Measurements from ENCODE around the gene DNAJB7.
"Not testable (repeated sequence)": the region's sequence is repeated elsewhere in the genome, so short reads cannot be mapped to it uniquely, and the experiment has no call there.

The DNAJB7 gene

DNA sequence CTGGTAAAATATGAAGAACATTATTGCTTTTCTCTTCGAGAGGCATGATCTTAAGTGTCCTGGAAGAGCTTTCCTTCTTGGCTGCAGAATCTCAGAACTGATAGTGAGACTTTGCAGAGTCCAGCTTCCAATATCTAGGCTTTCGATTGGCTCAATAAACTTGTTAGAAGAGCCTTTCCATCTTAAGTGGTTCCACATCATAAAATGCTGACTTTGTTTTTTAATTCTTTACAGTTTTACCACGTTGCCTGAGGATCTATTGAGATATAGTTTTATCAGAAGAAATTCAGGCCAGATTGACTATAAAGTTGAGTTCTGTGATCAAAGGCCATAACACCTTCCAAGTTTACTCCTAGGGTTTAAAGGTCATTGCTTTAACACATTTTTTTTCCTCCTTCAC, 15.6 kb upstream of the DNAJB7 start:
- Histone ChIP-seq H2AFZ (ENCODE audit: low read depth) (no peak overlapping the region), H3K36me3 (ENCODE audit: insufficient read depth) (no peaks in the 10 kb centered on the region), H3K4me3 (IDR thresholded peaks at IDR 0.05; ENCODE audit: insufficient read depth, low read depth, low read length) (no peak overlapping the region), H3K4me2 (no peak overlapping the region), H3K79me2 (ENCODE audit: insufficient read depth, low read depth) (no peaks in the 10 kb centered on the region), H3K9ac (no peak overlapping the region), H3K4me1 (ENCODE audit: low read depth, poor library complexity, severe bottlenecking) (no peaks in the 10 kb centered on the region), H3K27ac (no peak overlapping the region), H3K27me3 (ENCODE audit: insufficient read depth, low read depth) (no peaks in the 10 kb centered on the region), H4K20me1 (ENCODE audit: insufficient read depth) (no peaks in the 10 kb centered on the region)
- TF ChIP-seq, protein P1, sequence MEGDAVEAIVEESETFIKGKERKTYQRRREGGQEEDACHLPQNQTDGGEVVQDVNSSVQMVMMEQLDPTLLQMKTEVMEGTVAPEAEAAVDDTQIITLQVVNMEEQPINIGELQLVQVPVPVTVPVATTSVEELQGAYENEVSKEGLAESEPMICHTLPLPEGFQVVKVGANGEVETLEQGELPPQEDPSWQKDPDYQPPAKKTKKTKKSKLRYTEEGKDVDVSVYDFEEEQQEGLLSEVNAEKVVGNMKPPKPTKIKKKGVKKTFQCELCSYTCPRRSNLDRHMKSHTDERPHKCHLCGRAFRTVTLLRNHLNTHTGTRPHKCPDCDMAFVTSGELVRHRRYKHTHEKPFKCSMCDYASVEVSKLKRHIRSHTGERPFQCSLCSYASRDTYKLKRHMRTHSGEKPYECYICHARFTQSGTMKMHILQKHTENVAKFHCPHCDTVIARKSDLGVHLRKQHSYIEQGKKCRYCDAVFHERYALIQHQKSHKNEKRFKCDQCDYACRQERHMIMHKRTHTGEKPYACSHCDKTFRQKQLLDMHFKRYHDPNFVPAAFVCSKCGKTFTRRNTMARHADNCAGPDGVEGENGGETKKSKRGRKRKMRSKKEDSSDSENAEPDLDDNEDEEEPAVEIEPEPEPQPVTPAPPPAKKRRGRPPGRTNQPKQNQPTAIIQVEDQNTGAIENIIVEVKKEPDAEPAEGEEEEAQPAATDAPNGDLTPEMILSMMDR (conservative IDR thresholded peaks at IDR 0.05; ENCODE audit: low read depth, low read length): no peak

GRCh38 chr22:40876907-40877306, 15.0 kb upstream of the DNAJB7 start:
- H3K27ac ChIP-seq: no peak overlapping the region
- H3K36me3 ChIP-seq (ENCODE audit: insufficient read depth): no peaks in the 10 kb centered on the region

GRCh38 chr22:40875111-40875510, 13.2 kb upstream of the DNAJB7 start:
- no peak overlapping the region for H3K27ac ChIP-seq
- no peak overlapping the region for H3K4me3 ChIP-seq (IDR thresholded peaks at IDR 0.05; ENCODE audit: insufficient read depth, low read depth, low read length)
- no peak overlapping the region for H2AFZ ChIP-seq (ENCODE audit: low read depth)
- no peaks in the 10 kb centered on the region for H3K27me3 ChIP-seq (ENCODE audit: insufficient read depth, low read depth)
- H3K4me2 ChIP-seq: no peak overlapping the region
- no peaks in the 10 kb centered on the region for H3K79me2 ChIP-seq (ENCODE audit: insufficient read depth, low read depth)
- TF ChIP-seq, protein P1 (conservative IDR thresholded peaks at IDR 0.05; ENCODE audit: low read depth, low read length): no peak
- H3K36me3 ChIP-seq (ENCODE audit: insufficient read depth): no peaks in the 10 kb centered on the region
- no peak overlapping the region for H3K9ac ChIP-seq
- no peaks in the 10 kb centered on the region for H3K4me1 ChIP-seq (ENCODE audit: low read depth, poor library complexity, severe bottlenecking)
- H4K20me1 ChIP-seq (ENCODE audit: insufficient read depth): no peaks in the 10 kb centered on the region

More at GRCh38 chr22:40876907-40877306, 15.0 kb upstream of the DNAJB7 start:
- no peak overlapping the region for H2AFZ ChIP-seq (ENCODE audit: low read depth)
- H3K79me2 ChIP-seq (ENCODE audit: insufficient read depth, low read depth): no peaks in the 10 kb centered on the region
- no peak overlapping the region for H3K4me3 ChIP-seq (IDR thresholded peaks at IDR 0.05; ENCODE audit: insufficient read depth, low read depth, low read length)
- H3K27me3 ChIP-seq (ENCODE audit: insufficient read depth, low read depth): no peaks in the 10 kb centered on the region
- no peaks in the 10 kb centered on the region for H4K20me1 ChIP-seq (ENCODE audit: insufficient read depth)
- no peak overlapping the region for H3K4me2 ChIP-seq
- H3K9ac ChIP-seq: no peak overlapping the region
- TF ChIP-seq, protein P1 (conservative IDR thresholded peaks at IDR 0.05; ENCODE audit: low read depth, low read length): no peak
- no peaks in the 10 kb centered on the region for H3K4me1 ChIP-seq (ENCODE audit: low read depth, poor library complexity, severe bottlenecking)

DNA sequence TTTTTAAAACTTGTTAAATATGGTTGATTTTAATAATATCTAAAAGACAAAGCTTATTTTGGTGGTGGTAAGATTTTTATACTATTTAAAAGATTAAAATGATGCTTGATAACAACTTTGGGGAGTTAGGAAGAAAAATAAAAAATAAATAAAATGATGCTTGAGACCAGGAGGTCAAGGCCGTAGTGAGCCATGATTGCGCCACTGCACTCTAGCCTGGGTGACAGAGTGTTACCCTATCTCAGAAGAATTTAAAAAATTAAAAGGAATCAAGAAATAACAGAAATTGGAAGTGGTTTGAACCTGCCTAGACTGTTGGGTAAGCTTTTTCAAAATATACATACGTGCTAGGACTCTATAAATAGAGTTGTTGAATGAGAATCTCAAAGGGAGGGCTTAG, 12.1 kb upstream of the DNAJB7 start:
- H3K4me2 ChIP-seq: no peak overlapping the region
- no peaks in the 10 kb centered on the region for H3K4me1 ChIP-seq (ENCODE audit: low read depth, poor library complexity, severe bottlenecking)
- H3K27me3 ChIP-seq (ENCODE audit: insufficient read depth, low read depth): no peaks in the 10 kb centered on the region
- H3K27ac ChIP-seq: no peak overlapping the region
- no peak overlapping the region for H3K4me3 ChIP-seq (IDR thresholded peaks at IDR 0.05; ENCODE audit: insufficient read depth, low read depth, low read length)
- no peak overlapping the region for H3K9ac ChIP-seq
- TF ChIP-seq, protein P1 (conservative IDR thresholded peaks at IDR 0.05; ENCODE audit: low read depth, low read length): no peak
- H4K20me1 ChIP-seq (ENCODE audit: insufficient read depth): no peaks in the 10 kb centered on the region
- H3K79me2 ChIP-seq (ENCODE audit: insufficient read depth, low read depth): no peaks in the 10 kb centered on the region
- no peaks in the 10 kb centered on the region for H3K36me3 ChIP-seq (ENCODE audit: insufficient read depth)
- no peak overlapping the region for H2AFZ ChIP-seq (ENCODE audit: low read depth)

GRCh38 chr22:40868379-40868778, 6.5 kb upstream of the DNAJB7 start:
- H3K79me2 ChIP-seq (ENCODE audit: insufficient read depth, low read depth); H3K4me2 ChIP-seq: not testable (repeated sequence)

More at GRCh38 chr22:40868379-40868778, 6.5 kb upstream of the DNAJB7 start:
- H3K4me1 ChIP-seq (ENCODE audit: low read depth, poor library complexity, severe bottlenecking); H3K9ac ChIP-seq; H3K27ac ChIP-seq; H3K36me3 ChIP-seq (ENCODE audit: insufficient read depth); H2AFZ ChIP-seq (ENCODE audit: low read depth); H3K27me3 ChIP-seq (ENCODE audit: insufficient read depth, low read depth); H3K4me3 ChIP-seq (IDR thresholded peaks at IDR 0.05; ENCODE audit: insufficient read depth, low read depth, low read length); H4K20me1 ChIP-seq (ENCODE audit: insufficient read depth): not testable (repeated sequence)
